ENCODE results near the gene AGFG1. TPM values are rescaled to one million over a fixed set of nuclear protein-coding genes. Genes with fewer than 3 reads are reported as not detected.

AGFG1 gene
- total and polyA plus RNA-seq, 2 donors (not counting 1 experiment from before 2014, with no cell fraction given), result 40.0 to 128 TPM

DNA sequence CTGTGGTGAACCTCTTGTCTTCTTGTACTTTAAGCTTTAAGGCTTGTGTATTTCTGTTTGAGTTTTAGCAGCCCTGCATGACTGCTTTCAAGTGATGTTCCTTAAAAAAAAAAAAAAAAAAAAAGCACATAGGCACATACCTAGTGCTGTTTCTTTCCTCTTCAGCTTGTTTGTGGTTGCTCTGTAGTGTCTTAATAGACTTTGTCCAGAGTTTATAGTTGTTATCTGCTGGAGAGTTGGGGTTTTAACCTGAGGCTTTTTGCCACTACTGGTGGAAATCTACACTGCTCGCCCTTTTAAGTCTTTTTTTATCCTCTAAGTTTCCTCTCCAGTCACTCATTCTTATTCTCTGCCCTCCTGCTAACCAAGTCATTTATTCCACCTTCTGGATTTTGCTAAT, 34.5 kb downstream of the AGFG1 start:
- peaks cover 80% of the 10 kb centered on the region for H3K79me2 ChIP-seq (ENCODE audit: control insufficient read depth, insufficient read depth, low read length)
- no peaks in the 10 kb centered on the region for H3K27me3 ChIP-seq (ENCODE audit: control insufficient read depth, insufficient read depth, low read length)
- H3K4me3 ChIP-seq (replicated peaks in 1 of 4; ENCODE audit: control extremely low read depth in 1 of 4, insufficient read depth in 1 of 4, low read depth in 3 of 4, low read length in 4 of 4), result no peak overlapping the region
- no peak overlapping the region for H2AFZ ChIP-seq (ENCODE audit: low read length)
- no peaks in the 10 kb centered on the region for H3K36me3 ChIP-seq (ENCODE audit: control insufficient read depth, insufficient read depth, low read length)
- peaks cover 4% of the 10 kb centered on the region for H4K20me1 ChIP-seq (ENCODE audit: control insufficient read depth, extremely low read depth, insufficient read depth, low read length)
- no peak overlapping the region for H3K9ac ChIP-seq (ENCODE audit: insufficient read depth, low read length)
- H3K27ac ChIP-seq (ENCODE audit: insufficient read depth, low read length), result no peak overlapping the region
- TF ChIP-seq, protein P1, sequence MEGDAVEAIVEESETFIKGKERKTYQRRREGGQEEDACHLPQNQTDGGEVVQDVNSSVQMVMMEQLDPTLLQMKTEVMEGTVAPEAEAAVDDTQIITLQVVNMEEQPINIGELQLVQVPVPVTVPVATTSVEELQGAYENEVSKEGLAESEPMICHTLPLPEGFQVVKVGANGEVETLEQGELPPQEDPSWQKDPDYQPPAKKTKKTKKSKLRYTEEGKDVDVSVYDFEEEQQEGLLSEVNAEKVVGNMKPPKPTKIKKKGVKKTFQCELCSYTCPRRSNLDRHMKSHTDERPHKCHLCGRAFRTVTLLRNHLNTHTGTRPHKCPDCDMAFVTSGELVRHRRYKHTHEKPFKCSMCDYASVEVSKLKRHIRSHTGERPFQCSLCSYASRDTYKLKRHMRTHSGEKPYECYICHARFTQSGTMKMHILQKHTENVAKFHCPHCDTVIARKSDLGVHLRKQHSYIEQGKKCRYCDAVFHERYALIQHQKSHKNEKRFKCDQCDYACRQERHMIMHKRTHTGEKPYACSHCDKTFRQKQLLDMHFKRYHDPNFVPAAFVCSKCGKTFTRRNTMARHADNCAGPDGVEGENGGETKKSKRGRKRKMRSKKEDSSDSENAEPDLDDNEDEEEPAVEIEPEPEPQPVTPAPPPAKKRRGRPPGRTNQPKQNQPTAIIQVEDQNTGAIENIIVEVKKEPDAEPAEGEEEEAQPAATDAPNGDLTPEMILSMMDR (conservative IDR thresholded peaks at IDR 0.05 in 1 of 2, IDR thresholded peaks at IDR 0.05 in 1 of 2; ENCODE audit: low read depth in 1 of 2, low read length in 2 of 2), result no peak
- no peak for TF ChIP-seq EZH2 (IDR thresholded peaks at IDR 0.05; ENCODE audit: low read length, missing control alignments)
- H3K4me2 ChIP-seq (ENCODE audit: extremely low read depth, insufficient read depth, low read length), result no peak overlapping the region
- no peak for DNase-seq (ENCODE audit: low read depth in 2 of 2)
- H3K4me1 ChIP-seq (ENCODE audit: control insufficient read depth, extremely low read depth, insufficient read depth, low read length), result peaks cover 14% of the 10 kb centered on the region
- no peaks in the 10 kb centered on the region for H3K9me3 ChIP-seq (ENCODE audit: control insufficient read depth, insufficient read depth, low read depth, low read length)

DNA sequence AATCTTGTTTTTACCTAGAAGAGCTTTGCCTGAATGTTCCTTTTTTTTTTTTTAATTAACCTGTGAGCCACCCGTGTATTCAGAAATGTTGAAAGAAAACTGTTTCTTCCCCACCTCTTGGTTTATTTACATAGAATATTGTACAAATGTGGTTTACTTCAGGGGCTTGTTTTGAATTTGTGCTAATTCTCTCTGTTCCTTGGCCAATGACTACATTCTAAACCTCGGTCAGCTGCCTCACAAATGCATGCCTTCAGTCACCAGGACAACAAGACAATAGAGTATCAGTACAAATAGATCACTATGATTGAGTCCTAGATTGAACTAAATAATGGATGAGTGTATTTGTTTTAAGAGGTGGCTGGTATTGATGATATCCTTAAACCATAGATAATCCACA, 36.0 kb downstream of the AGFG1 start:
- Histone ChIP-seq H3K4me1 (ENCODE audit: control insufficient read depth, extremely low read depth, insufficient read depth, low read length) (peaks cover 14% of the 10 kb centered on the region), H3K36me3 (ENCODE audit: control insufficient read depth, insufficient read depth, low read length) (no peaks in the 10 kb centered on the region), H3K27me3 (ENCODE audit: control insufficient read depth, insufficient read depth, low read length) (no peaks in the 10 kb centered on the region), H3K27ac (ENCODE audit: insufficient read depth, low read length) (no peak overlapping the region), H4K20me1 (ENCODE audit: control insufficient read depth, extremely low read depth, insufficient read depth, low read length) (peaks cover 7% of the 10 kb centered on the region), H2AFZ (ENCODE audit: low read length) (no peak overlapping the region), H3K4me2 (ENCODE audit: extremely low read depth, insufficient read depth, low read length) (no peak overlapping the region), H3K79me2 (ENCODE audit: control insufficient read depth, insufficient read depth, low read length) (peaks cover 92% of the 10 kb centered on the region), H3K4me3 (replicated peaks in 1 of 4; ENCODE audit: control extremely low read depth in 1 of 4, insufficient read depth in 1 of 4, low read depth in 3 of 4, low read length in 4 of 4) (no peak overlapping the region), H3K9ac (ENCODE audit: insufficient read depth, low read length) (no peak overlapping the region), H3K9me3 (ENCODE audit: control insufficient read depth, insufficient read depth, low read depth, low read length) (no peaks in the 10 kb centered on the region)
- DNase-seq (ENCODE audit: low read depth in 2 of 2), result no peak
- TF ChIP-seq, protein P1 (conservative IDR thresholded peaks at IDR 0.05 in 1 of 2, IDR thresholded peaks at IDR 0.05 in 1 of 2; ENCODE audit: low read depth in 1 of 2, low read length in 2 of 2), result no peak
- TF ChIP-seq EZH2 (IDR thresholded peaks at IDR 0.05; ENCODE audit: low read length, missing control alignments), result no peak

DNA sequence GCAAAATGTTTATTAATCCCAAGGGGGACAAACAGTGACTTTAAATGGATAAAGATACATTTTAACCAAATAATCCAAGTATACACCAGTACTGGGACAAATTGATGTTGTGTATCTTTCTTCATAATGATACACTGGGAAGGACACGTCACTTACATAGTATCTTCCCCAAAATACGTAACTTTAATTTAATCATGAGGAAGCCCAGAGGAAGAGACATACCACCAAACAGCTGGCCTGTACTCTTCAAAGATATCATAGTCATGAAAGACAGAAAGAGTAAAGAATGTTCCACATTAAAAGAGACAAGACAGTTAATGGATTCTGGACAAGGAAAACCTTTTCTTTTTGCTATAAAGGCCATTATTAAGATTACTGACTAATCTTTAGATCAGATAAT, 37.1 kb downstream of the AGFG1 start:
- Histone ChIP-seq H3K4me1 (ENCODE audit: control insufficient read depth, extremely low read depth, insufficient read depth, low read length) (peaks cover 7% of the 10 kb centered on the region), H4K20me1 (ENCODE audit: control insufficient read depth, extremely low read depth, insufficient read depth, low read length) (peaks cover 7% of the 10 kb centered on the region), H3K79me2 (ENCODE audit: control insufficient read depth, insufficient read depth, low read length) (peaks cover 94% of the 10 kb centered on the region), H3K9ac (ENCODE audit: insufficient read depth, low read length) (no peak overlapping the region), H3K4me3 (replicated peaks in 1 of 4; ENCODE audit: control extremely low read depth in 1 of 4, insufficient read depth in 1 of 4, low read depth in 3 of 4, low read length in 4 of 4) (no peak overlapping the region), H3K27ac (ENCODE audit: insufficient read depth, low read length) (no peak overlapping the region), H3K36me3 (ENCODE audit: control insufficient read depth, insufficient read depth, low read length) (no peaks in the 10 kb centered on the region), H3K4me2 (ENCODE audit: extremely low read depth, insufficient read depth, low read length) (no peak overlapping the region), H3K9me3 (ENCODE audit: control insufficient read depth, insufficient read depth, low read depth, low read length) (no peaks in the 10 kb centered on the region), H2AFZ (ENCODE audit: low read length) (no peak overlapping the region), H3K27me3 (ENCODE audit: control insufficient read depth, insufficient read depth, low read length) (no peaks in the 10 kb centered on the region)
- no peak for DNase-seq (ENCODE audit: low read depth in 2 of 2)
- no peak for TF ChIP-seq EZH2 (IDR thresholded peaks at IDR 0.05; ENCODE audit: low read length, missing control alignments)
- TF ChIP-seq, protein P1 (conservative IDR thresholded peaks at IDR 0.05 in 1 of 2, IDR thresholded peaks at IDR 0.05 in 1 of 2; ENCODE audit: low read depth in 1 of 2, low read length in 2 of 2), result no peak

Data from fibroblast of lung (primary cell).